ENCODE data around the gene MFAP3L.

GRCh38 chr4:169987327-169988228 lies 38.6 kb downstream of the MFAP3L start:
- TF ChIP-seq POLR2AphosphoS5 (IDR thresholded peaks at IDR 0.05) (no peak), CTCF (IDR thresholded peaks at IDR 0.05) (no peak), POLR2A (IDR thresholded peaks at IDR 0.05) (no peak), EP300 (IDR thresholded peaks at IDR 0.05) (no peak)

All from stomach (tissue), 4 donors.